Heart left ventricle (tissue), 13 donors: Measurements from ENCODE around the gene FYN.

Experiments used
- CTCF ChIP-seq, 12 donors: fragments of 200-600 bp; sonication (generic) in 4 of 12; IDR thresholded peaks; one replicate each; pipeline versions ENCODE4 v1.5.0 to v1.8.0; 2018 to 2022; ENCODE audit warnings: antibody characterized with exemption in 12 of 12, mild to moderate bottlenecking in 5 of 12
- POLR2A ChIP-seq, 2 donors: fragments of 450-650 bp; IDR thresholded peaks; one replicate each; pipeline ENCODE4 v1.6.1; 2017; ENCODE audit warnings: antibody characterized with exemption in 2 of 2, mild to moderate bottlenecking in 2 of 2, moderate library complexity in 2 of 2
- donor health status: ischemic (EF 13 %, LVEDD 7.1; RV severe dilation, severe dysfunction).
- donor health status: DM: no; HTN: yes; CAD: no.
- donor health status: DM: no; HTN: no; CAD: no.
- donor health status: ischemic (EF 25% LVEDD 6.9; RV normal size, moderate dysfunction).
- donor health status: ischemic (EF 25% LVEDD 5.7; RV mildly dilated, moderate dysfunction).
- donor health status: ischemic (EF 35%, LVEDD 5.7; RV mildly dilated, moderate dysfunction).
- donor health status: nonischemic (EF 11% LVEDD 7.7; RV severe dilation, severe dysfunction).
- donor health status: DM: yes; HTN: yes; CAD: no.
- donor health status: PGD.
- donor health status: ischemic (EF 29% LVEDD 5.4; RV normal size, mild dysfunction).
- donor health status: nonischemic (EF 23%, LVEDD 6.1; RV moderate dilation, normal function).

GRCh38 chr6:111792914-111793700 lies 80.1 kb downstream of the FYN start:
- TF ChIP-seq CTCF (IDR thresholded peaks at IDR 0.05) (no peak), POLR2A (IDR thresholded peaks at IDR 0.05) (no peak)
